Stimulated activated CD4-positive, alpha-beta T cell treated with anti-CD3 and anti-CD28 coated beads, TNF-alpha, amount 100 ng/mL, for 48 hours (primary cell): ENCODE results near the gene CIRBP.
"Not testable (repeated sequence)": the region's sequence is repeated elsewhere in the genome, so short reads cannot be mapped to it uniquely, and the experiment has no call there.

Source experiments
- DNase-seq, 3 donors: peaks; one replicate each; pipeline ENCODE4 v3.0.0-alpha.2; 2020; ENCODE audit warnings: low read depth in 3 of 3

CIRBP gene

DNA sequence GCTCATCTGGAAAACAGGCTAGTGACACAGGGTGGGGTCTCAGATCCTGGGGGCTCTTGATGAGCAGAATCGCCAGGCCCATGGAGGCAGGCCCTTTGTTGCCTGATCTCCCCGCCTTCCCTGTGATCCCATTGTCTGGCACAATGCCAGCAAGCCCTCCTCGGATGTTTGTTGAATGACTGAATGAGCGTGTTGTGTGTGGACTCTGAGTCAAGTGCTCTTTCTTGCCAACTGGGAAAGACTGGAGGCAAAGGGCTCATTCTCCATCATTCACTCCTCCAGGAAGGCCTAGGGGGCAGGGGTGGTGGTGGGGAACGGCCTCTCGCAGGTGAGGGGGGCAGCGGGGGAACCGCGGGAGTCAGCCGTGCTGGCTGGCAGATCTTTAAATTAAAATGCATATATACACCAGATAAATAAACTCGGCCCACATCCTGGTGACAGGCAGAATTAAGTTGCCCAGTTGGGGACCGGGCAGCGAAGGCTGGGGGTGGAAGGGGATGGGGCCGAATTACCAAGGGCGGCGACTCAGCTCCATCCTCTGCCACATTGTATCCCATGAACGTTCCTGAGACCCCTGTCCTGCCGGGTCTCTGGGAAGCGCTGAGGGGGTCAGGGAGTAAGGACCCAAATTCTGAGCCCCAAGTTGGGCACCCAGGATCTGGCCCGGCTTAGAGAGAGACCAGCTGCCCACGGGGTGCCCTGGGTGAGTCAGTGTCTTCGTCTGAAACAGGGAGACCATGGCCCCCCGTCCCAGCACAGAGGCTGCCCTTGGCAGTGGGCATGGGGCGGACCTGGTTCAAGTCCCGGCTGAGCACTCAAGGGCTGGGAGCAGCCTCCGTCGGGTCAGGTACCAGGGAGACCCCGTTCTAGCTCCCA, 41.1 kb downstream of the CIRBP start:
- DNase-seq: no peak

DNA sequence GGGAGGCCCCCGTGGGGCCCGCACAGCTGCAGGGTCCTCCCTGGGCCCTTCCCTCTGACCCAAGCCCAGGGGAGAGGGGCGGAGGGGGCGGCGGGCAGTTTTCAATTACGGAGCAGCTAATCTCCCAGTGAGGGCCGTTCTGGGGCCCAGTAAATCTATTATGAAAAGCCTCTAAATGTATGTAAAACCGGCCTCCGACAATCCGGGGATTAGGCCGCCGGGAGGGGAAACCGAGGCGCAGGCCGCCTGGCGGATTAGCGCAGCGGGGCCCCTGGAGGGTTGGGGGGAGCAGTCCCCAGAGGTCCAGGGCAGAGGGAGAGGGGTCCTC, 41.7 kb downstream of the CIRBP start:
- DNase-seq: no peak

GRCh38 chr19:1311543-1312091, 42.5 kb downstream of the CIRBP start:
- no peak for DNase-seq

DNA sequence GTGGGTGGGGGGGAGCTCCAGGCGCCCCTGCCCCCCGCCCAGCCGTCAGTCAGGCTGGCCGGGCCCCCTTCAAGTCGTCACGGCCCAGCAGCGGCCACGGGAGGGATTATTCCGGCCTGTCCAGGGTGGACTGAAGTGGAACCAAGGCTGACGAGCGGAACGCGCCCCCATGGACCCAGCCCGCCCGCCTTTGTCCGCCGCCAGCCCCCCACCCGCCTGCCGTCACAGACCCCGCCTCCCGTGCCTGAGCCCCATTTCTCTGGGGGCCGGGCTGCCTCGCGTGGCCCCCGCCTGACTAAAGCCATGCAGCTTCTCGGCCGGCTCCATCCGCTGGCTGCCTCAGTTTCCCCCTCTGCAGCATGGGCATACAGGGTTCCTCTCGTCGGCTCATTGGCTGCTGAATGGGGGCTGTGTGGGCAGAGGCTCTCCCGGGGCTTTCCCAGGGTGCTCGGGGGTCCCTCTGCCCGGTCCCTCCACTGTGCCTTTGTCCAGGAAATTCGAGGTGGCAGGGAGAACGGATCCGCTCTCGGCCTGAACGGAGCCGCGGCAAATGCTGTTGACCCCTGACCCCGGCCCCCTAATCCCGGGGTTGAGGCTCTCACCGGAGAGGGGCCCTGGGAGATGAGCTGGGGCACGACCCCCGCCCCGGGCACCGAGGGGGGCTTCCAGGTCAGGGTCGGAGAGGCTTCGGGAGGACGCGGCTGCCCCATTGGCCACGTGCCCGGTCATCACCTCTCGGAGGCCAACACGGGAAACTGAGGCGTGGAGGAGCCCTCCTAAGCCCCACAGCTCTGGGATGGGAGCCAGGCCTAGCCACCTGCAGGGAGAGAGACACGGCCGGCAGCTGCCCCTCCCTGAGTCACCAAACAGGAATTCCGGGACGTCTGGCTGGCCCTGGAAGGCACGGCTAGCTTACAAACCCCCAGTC, 43.9 kb downstream of the CIRBP start:
- no peak for DNase-seq

GRCh38 chr19:1313695-1314613, 44.8 kb downstream of the CIRBP start:
- DNase-seq: no peak

DNA sequence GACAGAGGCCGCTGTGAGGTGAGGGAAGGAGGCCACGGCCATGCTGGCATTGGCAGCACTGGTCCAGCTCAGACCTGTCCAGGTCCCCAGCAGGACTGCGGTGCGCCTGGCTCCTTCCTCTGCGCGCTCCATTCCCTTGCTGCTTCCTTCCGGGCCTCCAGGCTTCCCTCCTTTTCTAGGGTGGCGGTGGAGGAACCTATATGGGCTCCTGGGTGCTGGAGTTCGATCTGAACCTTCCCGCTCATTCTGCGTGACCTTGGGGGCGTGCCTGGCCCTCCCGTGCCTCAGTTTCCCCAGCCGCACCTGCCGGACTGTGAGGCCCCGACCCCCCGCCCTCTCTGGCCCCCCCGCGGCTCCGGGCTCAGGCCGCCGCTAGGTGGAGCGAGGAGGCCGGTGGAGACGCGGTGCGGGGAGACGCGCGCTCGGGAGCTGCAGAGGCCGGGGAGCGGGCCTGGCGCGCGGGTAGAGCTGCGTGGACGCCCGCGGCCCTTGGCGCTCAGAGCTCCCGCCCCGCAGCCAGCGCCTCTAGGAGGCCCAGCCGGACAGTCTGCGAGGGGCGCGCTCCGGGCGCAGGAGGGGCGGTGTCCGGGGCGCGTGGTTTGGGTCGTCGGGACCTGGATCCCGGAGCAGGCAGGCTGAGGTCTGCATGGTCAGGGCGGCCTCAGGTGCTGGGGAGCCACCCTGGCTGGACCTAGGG, 46.5 kb downstream of the CIRBP start:
- DNase-seq: peak in 1 of 3 donors; percentile 35

GRCh38 chr19:1316466-1316865, 47.3 kb downstream of the CIRBP start:
- no peak for DNase-seq

DNA sequence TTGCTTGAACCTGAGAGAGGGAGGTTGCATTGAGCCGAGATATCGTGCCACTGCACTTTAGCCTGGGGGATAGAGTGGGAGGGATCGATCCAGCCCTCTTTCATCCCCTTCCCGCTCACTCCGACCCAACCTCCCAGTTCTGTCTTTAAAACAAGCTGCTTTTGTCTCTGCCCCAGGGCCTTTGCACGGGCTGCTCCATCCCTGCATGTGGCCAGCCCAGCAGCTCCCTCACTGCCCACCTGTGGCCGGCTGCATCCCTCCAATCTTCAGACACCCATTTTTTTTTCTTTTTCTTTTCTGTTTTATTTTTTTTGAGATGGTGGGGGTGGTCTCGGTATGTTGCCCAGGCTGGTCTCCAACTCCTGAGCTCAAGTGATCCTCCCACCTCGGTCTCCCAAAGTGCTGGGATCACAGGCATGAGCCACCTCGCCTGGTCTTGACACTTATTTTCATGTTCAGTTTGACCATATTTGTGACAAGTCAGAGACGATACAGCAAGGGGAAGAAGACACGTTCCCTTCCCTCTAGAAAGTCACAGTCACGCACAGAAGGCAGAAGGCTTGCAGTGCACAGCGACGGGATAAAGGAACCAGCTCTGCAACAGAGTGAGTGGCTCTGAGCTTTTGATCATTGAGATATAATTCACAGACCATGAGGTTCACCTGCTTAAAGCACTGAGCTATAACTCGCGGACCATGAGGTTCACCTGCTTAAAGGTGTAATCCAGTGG, 48.3 kb downstream of the CIRBP start:
- DNase-seq: no peak

DNA sequence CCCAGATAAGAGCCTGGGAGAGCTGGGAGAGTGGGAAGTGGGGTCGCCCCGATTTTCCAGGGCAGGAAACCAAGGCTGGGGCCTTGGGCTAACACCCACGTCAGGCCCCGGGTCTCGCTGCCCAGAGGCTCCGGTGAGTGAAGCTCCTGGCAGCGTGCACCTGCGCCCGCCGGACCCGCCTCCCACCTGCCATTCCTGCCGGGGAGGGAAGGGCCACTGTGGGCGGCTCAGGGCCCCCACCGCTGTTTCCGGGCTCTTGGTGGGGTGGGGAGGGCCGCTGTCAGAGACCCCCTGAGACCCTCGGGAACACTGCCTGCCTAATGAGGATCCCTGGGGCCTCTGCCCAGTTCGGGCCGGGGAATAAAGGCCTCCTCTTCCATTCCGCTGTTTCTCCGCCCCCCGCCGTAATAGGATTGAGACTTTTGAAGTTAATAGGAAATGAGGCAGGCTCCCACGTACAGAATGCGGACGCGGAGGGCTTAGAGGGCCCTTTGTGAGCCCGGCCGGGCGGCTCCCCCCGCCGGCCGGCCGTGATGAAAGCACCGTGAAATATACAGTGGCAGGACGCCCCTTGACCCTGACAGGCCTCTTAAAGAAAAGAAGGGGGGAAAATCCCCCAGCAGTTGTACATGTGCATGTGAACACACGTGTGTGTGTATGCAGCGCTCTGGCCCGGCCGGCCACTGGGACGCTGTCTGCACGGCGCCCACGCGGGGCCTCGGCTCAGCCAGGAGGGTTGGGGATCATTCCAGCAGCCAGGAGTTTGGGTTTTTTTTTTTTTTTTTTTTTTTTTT, 49.7 kb downstream of the CIRBP start:
- DNase-seq: no peak

- not testable (repeated sequence) for DNase-seq
These were observed 51.1 kb downstream of the CIRBP start for GRCh38 chr19:1320282-1320650.

- DNase-seq: no peak
These were observed 52.4 kb downstream of the CIRBP start for GRCh38 chr19:1321539-1321938.

DNA sequence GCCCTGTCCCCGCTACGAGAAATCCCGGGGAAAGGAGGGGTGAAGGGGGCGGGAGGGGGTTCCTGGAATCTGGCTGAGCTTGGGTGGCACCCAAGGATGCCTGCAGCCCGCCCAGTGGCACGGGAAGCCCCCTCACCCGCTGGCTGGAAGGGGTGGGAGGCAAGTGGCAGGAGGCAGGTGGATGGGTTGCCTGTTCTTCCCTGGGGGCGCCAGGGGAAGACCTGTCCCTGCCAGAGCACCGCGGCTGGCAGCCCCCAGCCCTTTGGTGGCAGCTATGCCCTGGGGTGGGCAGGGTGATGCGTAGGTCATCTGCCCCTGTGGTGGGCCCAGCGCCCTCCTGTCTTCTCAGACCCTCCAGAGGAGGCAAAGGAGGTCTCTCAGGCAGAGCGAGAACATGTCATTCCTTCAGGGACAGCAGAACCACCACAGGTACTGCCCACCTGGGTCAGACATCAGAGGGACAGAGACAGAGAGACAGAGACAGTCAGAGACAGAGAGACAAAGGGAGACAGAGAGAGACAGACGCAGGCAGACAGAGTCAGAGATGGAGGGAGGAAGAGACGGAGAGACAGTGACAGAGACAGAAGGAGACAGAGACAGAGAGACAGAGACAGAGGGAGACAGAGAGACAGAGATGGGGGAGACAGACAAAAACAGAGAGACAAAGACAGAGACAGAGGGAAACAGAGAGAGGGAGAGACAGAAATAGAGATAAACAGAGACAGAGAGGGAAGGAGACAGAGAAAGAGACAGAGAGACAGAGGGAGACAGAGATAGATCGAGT, 53.3 kb downstream of the CIRBP start:
- DNase-seq: no peak

DNA sequence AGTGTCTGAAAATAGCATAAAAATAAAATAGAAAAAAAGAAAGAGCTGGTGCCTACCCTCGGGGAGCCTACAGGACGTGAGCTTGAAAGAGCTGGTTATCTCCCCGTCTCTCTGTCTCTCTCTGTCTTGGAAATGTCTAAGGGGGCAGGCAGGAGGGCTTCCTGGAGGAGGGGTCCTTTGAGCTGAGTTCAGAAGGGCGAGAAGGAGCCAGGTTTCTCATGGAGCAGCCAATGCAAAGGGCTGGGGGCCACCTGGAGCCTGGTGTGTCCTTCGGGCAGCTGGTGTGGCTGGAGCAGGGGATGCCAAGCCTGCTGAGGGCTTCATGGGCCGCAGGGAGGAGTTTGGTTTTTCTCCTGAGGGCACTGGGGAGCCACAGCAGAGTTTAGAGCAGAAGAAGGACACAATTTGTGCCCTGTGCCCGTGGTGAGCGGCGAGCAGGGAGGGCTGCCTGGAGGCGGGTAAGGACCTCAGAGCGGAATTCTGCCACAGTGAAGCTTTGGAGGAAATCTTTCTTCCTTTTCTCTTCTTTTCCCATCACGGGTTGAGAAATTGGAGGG, 55.2 kb downstream of the CIRBP start:
- no peak for DNase-seq
